Endothelial cell (in vitro differentiated cells): Measurements from ENCODE around the gene CACNA2D3. TPM values are rescaled to one million over a fixed set of nuclear protein-coding genes. Genes with fewer than 3 reads are reported as not detected.

ENCODE experiments used
- DNase-seq: peaks from one replicate; pipeline ENCODE4 v3.0.0; 2021; ENCODE audit warnings: low spot score
- H3K27ac Mint-ChIP-seq: one replicate; pipeline ENCODE4 v1.8.0; 2021; ENCODE audit warnings: mixed read lengths, inconsistent platforms; ENCODE audit not compliant: unreplicated experiment
- H3K27me3 Mint-ChIP-seq: one replicate; pipeline ENCODE4 v1.8.0; 2021; ENCODE audit warnings: mild to moderate bottlenecking, moderate library complexity, mixed read lengths, inconsistent platforms; ENCODE audit not compliant: unreplicated experiment
- H3K36me3 Mint-ChIP-seq: one replicate; pipeline ENCODE4 v1.8.0; 2021; ENCODE audit warnings: mild to moderate bottlenecking, low read depth, mixed read lengths, inconsistent platforms; ENCODE audit not compliant: unreplicated experiment
- H3K4me1 Mint-ChIP-seq: one replicate; pipeline ENCODE4 v1.8.0; 2021; ENCODE audit warnings: mild to moderate bottlenecking, mixed read lengths, inconsistent platforms; ENCODE audit not compliant: unreplicated experiment
- H3K4me3 Mint-ChIP-seq: one replicate; pipeline ENCODE4 v1.8.0; 2021; ENCODE audit warnings: mild to moderate bottlenecking, mixed read lengths, inconsistent platforms; ENCODE audit not compliant: unreplicated experiment
- H3K9me3 Mint-ChIP-seq: one replicate; pipeline ENCODE4 v1.8.0; 2021; ENCODE audit warnings: mixed read lengths, inconsistent platforms; ENCODE audit not compliant: unreplicated experiment
- CTCF ChIP-seq: fragments of 200-600 bp; sonication (generic); IDR thresholded peaks from one replicate; pipeline ENCODE4 v1.5.0; 2021; ENCODE audit warnings: antibody characterized with exemption; ENCODE audit not compliant: unreplicated experiment
- total RNA-seq: library from RNA; stranded (reverse); fragmentation: NEBNext Ultra II Directional; extraction: Animal tissue kit (Norgen Biotek cat#: 25700); gene quantifications from one replicate; pipeline ENCODE4 v1.2.1, GENCODE V29; 2021; ENCODE audit not compliant: unreplicated experiment

Gene CACNA2D3
- total RNA-seq, 1 donor from 2014 or later, result 0.46 TPM

DNA sequence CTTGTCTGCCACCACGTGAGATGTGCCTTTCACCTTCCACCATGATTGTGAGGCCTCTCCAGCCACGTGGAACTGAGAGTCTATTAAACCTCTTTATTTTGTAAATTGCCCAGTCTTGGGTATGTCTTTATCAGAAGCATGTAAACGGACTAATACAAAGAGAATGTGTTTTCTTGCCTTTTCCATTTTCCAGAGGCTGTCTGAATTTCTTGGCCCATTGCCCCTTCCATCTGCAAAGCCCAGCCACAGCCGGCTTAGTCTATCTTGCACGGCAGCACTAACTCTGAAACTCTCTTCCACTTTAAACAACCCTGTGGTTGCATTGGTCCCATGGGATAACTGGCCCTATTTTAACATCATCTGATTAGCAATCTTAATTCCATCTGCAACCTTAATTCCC lies 590.2 kb downstream of the CACNA2D3 start:
- Mint-ChIP-seq H3K9me3 (no peaks in the 10 kb centered on the region), H3K27me3 (no peaks in the 10 kb centered on the region), H3K4me3 (no peak overlapping the region), H3K27ac (no peak overlapping the region), H3K4me1 (no peaks in the 10 kb centered on the region), H3K36me3 (no peaks in the 10 kb centered on the region)
- no peak for TF ChIP-seq CTCF
- DNase-seq, result no peak

GRCh38 chr3:54713031-54713430 lies 590.7 kb downstream of the CACNA2D3 start:
- Mint-ChIP-seq H3K36me3 (no peaks in the 10 kb centered on the region), H3K27me3 (no peaks in the 10 kb centered on the region), H3K27ac (no peak overlapping the region), H3K4me1 (no peaks in the 10 kb centered on the region), H3K4me3 (no peak overlapping the region), H3K9me3 (no peaks in the 10 kb centered on the region)
- no peak for TF ChIP-seq CTCF
- DNase-seq, result no peak

GRCh38 chr3:54713455-54713854 lies 591.1 kb downstream of the CACNA2D3 start:
- no peaks in the 10 kb centered on the region for H3K27me3 Mint-ChIP-seq
- no peaks in the 10 kb centered on the region for H3K36me3 Mint-ChIP-seq
- no peaks in the 10 kb centered on the region for H3K4me1 Mint-ChIP-seq
- DNase-seq, result no peak
- no peak for TF ChIP-seq CTCF
- H3K4me3 Mint-ChIP-seq, result no peak overlapping the region
- no peak overlapping the region for H3K27ac Mint-ChIP-seq
- no peaks in the 10 kb centered on the region for H3K9me3 Mint-ChIP-seq

- Mint-ChIP-seq H3K27ac (no peak overlapping the region), H3K4me1 (no peaks in the 10 kb centered on the region), H3K9me3 (no peaks in the 10 kb centered on the region), H3K36me3 (no peaks in the 10 kb centered on the region), H3K27me3 (no peaks in the 10 kb centered on the region), H3K4me3 (no peak overlapping the region)
- DNase-seq, result no peak
- no peak for TF ChIP-seq CTCF
Observed at GRCh38 chr3:54714035-54714434, 591.7 kb downstream of the CACNA2D3 start.

DNA sequence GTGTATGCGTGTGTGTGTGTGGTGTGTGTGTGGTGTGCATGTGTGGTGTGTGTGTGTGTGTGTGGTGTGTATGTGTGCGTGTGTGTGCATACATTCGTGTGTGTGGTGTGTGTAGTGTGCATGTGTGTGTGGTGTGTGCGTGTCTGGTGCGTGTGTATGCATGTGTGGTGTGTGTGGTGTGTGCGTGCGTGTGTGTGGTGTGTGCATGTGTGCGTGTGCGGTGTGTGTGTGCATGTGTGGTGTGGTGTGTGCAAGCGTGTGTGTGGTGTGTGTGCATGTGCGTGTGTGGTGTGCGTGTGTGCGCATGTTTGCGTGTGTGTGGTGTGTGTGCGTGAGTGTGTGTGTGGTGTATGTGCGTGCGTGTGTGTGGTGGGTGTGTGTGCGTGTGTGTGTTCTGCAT lies 595.2 kb downstream of the CACNA2D3 start:
- Mint-ChIP-seq H3K36me3 (no peaks in the 10 kb centered on the region), H3K9me3 (no peaks in the 10 kb centered on the region), H3K27ac (no peak overlapping the region), H3K27me3 (no peaks in the 10 kb centered on the region), H3K4me3 (no peak overlapping the region), H3K4me1 (no peaks in the 10 kb centered on the region)
- TF ChIP-seq CTCF, result no peak
- no peak for DNase-seq
